ENCODE measurements around the gene NLRP8. TPM values are rescaled to one million over a fixed set of nuclear protein-coding genes. Genes with fewer than 3 reads are reported as not detected.

The NLRP8 gene
- total RNA-seq, 1 experiment from 2014 or later = not detected

DNA sequence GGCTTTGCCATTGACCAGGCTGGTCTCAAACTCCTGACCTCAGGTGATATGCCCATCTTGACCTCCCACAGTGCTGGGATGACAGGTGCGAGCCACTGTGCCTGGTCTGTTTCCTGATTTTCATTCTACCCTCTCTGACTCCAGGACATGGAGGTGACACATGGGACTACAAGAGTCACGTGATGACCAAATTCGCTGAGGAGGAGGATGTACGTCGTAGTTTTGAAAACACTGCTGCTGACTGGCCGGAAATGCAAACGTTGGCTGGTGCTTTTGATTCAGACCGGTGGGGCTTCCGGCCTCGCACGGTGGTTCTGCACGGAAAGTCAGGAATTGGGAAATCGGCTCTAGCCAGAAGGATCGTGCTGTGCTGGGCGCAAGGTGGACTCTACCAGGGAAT, 79.1 kb downstream of the NLRP8 start:
- Histone ChIP-seq H3K27me3 (ENCODE audit: low read length) (peaks cover 43% of the 10 kb centered on the region), H3K4me1 (ENCODE audit: insufficient read depth, low read length) (no peaks in the 10 kb centered on the region), H3K27ac (ENCODE audit: low read length) (no peak overlapping the region), H3K4me3 (ENCODE audit: low read length) (no peak overlapping the region), H3K79me2 (ENCODE audit: low read length) (no peaks in the 10 kb centered on the region), H3K9me3 (ENCODE audit: low read length) (no peaks in the 10 kb centered on the region), H3K36me3 (ENCODE audit: low read depth, low read length) (no peaks in the 10 kb centered on the region), H3F3A (ENCODE audit: low read length, unreplicated experiment) (no peaks in the 10 kb centered on the region), H3K4me2 (ENCODE audit: low read length) (no peak overlapping the region), H2AFZ (ENCODE audit: low read length) (no peak overlapping the region), H3K9me2 (replicated peaks; ENCODE audit: low read length) (no peaks in the 10 kb centered on the region), H3K9ac (ENCODE audit: low read length) (no peak overlapping the region), H4K20me1 (ENCODE audit: low read length) (no peaks in the 10 kb centered on the region)
- ATAC-seq (no peak), DNase-seq (no peak)
- no TSS peak for BruUV-seq (replicated peaks)
- TF ChIP-seq CTCF (conservative IDR thresholded peaks at IDR 0.05; ENCODE audit: low read depth, low read length) (no peak), EZH2 (IDR thresholded peaks at IDR 0.05; ENCODE audit: low read length, unreplicated experiment) (no peak), EZH2phosphoT487 (IDR thresholded peaks at IDR 0.05; ENCODE audit: borderline replicate concordance, low read length) (no peak)
- POLR2A ChIA-PET (ENCODE audit: unreplicated experiment) = no interaction called here
- CTCF ChIA-PET = no interaction called here
- intact Hi-C loops (cut with micrococcal nuclease) = no loop called here

Other genes starting within 250 kb of the NLRP8 start
- not detected in 2 replicates for gene NLRP9, start 209.4 kb upstream of the NLRP8 start, total RNA-seq (2014; rRNA removed)
- gene RFPL4A, start 188.7 kb upstream of the NLRP8 start, total RNA-seq (2014; rRNA removed) = not detected in 2 replicates
- not detected in 2 replicates for gene RFPL4AL1, start 178.7 kb upstream of the NLRP8 start, total RNA-seq (2014; rRNA removed)
- gene NLRP11, start 115.8 kb upstream of the NLRP8 start, total RNA-seq (2014; rRNA removed) = 0.15 and 0.23 TPM in 2 replicates
- not detected in 2 replicates for gene NLRP4, start 111.3 kb upstream of the NLRP8 start, total RNA-seq (2014; rRNA removed)
- not detected in 2 replicates for gene NLRP13, start 15.5 kb upstream of the NLRP8 start, total RNA-seq (2014; rRNA removed)
- not detected in 2 replicates for gene NLRP5, start 38.9 kb downstream of the NLRP8 start, total RNA-seq (2014; rRNA removed)
- gene ZNF787, start 173.5 kb downstream of the NLRP8 start, total RNA-seq (2014; rRNA removed) = 111 and 185 TPM in 2 replicates
- 40.0 and 65.0 TPM in 2 replicates for gene ZNF444, start 193.5 kb downstream of the NLRP8 start, total RNA-seq (2014; rRNA removed)
- gene GALP, start 228.2 kb downstream of the NLRP8 start, total RNA-seq (2014; rRNA removed) = not detected in 2 replicates
- gene ZSCAN5B, start 250.0 kb downstream of the NLRP8 start, total RNA-seq (2014; rRNA removed) = not detected in 2 replicates

All from PC-3 (cell line).